Ureter (tissue), 1 donor: Measurements from ENCODE around the gene SQOR. TPM values are rescaled to one million over a fixed set of nuclear protein-coding genes. Genes with fewer than 3 reads are reported as not detected.
A peak's percentile ranks its signal among the peaks of the same experiment; 100 is the strongest.

Source experiments
- DNase-seq: peaks from one replicate; pipeline ENCODE4 v3.0.0-alpha.2; 2020; ENCODE audit warnings: low spot score
- total RNA-seq: library from RNA; stranded (reverse); gene quantifications from one replicate; pipeline ENCODE4 v1.2.4, GENCODE V29; 2023
- donor health status: DM: yes; HTN: yes; CAD: no.

The SQOR gene
- total RNA-seq: 51.6 TPM

DNA sequence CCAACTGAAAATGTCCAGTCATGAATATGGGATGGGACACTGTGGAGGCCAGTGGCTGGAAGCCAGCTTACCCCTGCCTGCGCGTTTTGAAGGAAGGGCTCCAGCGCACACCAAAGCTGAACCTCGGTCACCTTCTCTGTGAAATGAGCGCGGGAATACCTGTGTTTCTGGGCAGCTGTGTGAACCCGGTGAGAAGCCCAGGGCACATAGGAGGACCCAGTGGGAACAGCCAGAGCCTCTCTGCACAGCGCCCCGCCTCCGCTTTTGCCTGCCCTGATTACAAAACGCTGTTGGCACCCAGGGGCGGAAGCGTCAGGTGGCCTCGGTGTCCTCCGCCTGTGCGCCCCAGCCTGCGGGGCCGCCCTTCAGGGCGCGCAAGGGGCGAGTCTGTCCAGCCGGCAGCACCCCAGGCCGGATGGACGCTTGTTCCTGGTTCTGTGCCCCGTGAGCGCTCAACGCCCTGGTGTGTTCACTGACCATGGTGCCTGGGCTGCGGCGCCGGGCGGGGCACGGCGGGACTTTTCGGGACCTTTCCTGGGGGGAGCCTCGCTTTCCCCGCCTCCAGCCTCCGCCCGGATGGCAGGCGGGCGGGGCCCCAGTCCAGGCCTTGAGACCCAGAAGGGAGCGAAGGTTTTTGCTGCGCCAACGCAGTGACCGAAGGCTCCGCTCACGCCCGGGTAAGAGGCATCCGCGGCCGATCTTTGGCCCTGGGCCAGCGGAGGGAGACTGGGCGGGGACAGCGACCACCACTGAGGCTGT, at the start of gene SQOR:
Gene SQOR, plus strand, starts transcription at position 598 of the 759 bp plus-strand sequence. CDS start 23,895 bp downstream, outside the sequence.
- DNase-seq: peak; percentile 86

- no peak for DNase-seq
These were observed 49.6 kb upstream of the SQOR start for GRCh38 chr15:45585069-45585791.

DNA sequence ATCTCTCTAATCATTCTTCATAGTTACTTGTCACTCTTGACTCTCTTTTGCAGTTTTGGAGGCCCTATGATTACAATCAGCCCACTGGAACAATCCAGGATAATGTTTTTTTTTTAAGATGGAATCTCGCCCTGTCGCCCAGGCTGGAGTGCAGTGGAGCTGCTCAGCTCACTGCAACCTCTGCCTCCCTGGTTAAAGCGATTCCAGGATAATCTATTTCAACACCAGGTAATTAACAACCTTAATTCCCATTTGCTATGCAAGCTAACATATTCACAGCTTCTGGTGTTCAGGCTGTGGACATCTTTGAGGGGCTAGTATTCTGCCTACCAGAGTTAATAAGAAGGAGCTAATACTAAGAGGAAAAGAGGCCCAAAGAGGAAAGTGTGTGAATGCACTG, 48.7 kb upstream of the SQOR start:
- no peak for DNase-seq

- DNase-seq: no peak
These were observed 48.2 kb upstream of the SQOR start for GRCh38 chr15:45586601-45587094.

GRCh38 chr15:45587095-45587862, 47.5 kb upstream of the SQOR start, which contains the start of gene BLOC1S6:
BLOC1S6 (plus strand) TSS chr15:45587379; CDS start chr15:45587444, 65 bp downstream.
- peak; percentile 93 for DNase-seq

DNA sequence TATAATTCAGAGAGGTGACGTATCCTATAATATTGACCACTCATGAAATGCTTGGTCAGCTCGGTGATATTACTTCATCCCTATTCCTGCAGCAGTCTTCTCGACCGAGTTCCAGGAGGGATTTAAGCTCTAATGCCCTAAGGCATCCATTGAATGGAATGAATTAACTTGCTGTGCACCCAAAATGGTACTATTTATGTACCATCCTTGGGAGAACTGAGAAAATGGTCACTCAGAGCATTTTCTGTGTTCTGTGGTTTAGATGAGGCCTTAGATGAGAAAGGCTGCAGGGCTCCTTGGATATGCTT, 47.0 kb upstream of the SQOR start:
- no peak for DNase-seq

DNA sequence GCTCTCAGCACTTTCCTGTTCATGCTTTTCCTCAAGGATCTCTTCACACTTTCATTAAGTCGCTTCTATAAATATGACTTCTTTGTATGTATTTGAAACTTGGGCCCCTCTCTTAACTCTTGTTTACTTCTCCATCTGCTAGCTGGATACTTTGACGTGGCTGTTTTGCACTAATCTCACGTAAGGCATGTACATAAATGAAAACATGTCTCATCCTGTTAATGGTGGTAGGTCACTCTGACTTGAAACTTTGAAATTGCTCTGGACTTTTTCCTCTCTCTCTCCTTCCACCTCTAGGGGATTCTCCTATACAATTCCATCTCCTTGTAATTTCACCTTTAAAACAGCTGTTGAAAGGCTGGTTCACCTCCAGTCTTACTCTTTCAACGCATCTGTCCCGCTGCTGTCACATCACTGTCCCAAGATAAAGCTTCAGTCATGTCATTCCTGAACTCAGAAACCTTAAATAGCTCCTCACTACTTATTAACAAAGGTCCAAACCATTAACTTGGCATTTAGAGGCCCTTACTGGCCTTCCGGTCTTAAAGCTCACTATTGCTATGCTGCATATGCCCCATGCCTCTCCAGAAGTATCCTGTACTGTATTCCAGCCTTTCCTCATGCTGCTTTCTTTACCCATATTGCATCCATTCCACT, 46.5 kb upstream of the SQOR start:
- DNase-seq: no peak

GRCh38 chr15:45589256-45589655, 45.6 kb upstream of the SQOR start:
- no peak for DNase-seq

GRCh38 chr15:45594319-45594718, 40.5 kb upstream of the SQOR start:
- DNase-seq: no peak

GRCh38 chr15:45594835-45595530, 39.8 kb upstream of the SQOR start:
- no peak for DNase-seq

DNA sequence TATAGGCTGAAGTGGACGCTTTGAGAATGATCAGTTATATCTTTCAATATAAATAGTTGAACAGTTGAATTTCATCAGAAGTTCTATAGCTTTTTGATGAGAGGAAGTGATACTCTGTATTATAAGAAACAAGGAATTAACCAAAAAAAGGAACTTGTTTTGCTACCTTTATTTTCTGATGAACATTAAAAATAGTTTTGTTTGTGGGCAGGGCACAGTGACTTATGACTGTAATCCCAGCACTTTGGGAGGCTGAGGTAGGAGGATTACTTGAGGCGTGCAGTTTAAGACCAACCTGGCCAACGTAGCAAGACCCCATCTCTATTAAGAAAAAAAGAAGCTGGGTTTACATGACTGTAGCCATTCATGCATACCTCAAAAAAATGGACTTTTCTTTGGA, 30.9 kb upstream of the SQOR start:
- no peak for DNase-seq

GRCh38 chr15:45604326-45604725, 30.5 kb upstream of the SQOR start:
- no peak for DNase-seq

DNA sequence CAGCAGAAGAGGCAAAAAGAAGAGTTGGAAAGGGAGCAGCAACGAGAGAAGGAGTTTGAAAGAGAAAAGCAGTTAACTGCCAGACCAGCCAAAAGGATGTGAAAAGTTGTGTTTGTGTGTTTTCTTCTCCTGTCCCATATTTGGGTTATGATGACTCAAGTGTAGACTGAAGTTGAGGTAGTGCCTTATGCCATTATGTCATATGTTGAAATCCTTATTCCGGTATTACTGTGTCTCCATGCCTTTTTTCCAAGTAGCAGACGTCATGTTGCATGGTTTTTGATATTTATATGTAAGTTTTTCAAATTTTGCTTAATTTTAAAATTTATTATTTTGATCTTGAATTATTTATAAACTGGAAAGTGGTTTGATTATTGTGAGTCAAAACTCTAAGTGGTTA, 28.4 kb upstream of the SQOR start:
- DNase-seq: no peak

DNA sequence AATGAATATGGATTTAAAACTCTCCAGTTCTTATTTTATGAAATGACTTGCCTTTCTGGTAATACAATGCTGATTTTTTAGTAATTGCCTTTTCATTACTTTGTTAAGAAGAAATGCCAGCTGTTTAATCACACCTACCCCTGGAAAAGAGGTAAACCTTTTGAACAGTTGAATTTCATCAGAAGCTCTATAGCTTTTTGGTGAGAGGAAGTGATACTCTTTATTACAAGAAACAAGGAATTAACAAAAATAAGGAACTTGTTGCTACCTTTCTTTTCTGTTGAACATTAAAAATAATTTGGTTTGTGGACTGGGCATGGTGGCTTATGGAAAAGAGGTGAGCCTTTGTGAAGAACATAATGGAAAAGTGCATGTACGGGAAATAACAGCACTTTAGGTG, 28.0 kb upstream of the SQOR start:
- no peak for DNase-seq

DNA sequence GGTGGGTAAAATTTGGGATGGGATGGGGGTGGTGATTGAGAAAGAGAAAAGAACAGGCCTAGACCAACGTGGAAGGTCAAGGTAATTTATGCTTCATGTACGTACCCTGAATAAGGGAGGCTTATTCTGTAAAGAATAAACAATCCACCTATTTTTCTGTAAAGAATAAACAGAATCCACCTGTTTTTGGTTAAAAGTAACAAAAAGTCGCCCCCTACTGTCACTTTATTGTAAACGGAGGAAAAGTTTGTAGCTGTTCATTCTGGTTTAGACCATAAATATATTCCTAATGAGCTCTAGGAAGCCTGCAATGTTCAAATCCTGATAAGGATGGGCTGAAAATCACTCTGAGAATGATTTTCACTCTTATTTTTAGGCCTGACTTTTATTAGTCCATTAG, 23.5 kb upstream of the SQOR start:
- DNase-seq: no peak

DNA sequence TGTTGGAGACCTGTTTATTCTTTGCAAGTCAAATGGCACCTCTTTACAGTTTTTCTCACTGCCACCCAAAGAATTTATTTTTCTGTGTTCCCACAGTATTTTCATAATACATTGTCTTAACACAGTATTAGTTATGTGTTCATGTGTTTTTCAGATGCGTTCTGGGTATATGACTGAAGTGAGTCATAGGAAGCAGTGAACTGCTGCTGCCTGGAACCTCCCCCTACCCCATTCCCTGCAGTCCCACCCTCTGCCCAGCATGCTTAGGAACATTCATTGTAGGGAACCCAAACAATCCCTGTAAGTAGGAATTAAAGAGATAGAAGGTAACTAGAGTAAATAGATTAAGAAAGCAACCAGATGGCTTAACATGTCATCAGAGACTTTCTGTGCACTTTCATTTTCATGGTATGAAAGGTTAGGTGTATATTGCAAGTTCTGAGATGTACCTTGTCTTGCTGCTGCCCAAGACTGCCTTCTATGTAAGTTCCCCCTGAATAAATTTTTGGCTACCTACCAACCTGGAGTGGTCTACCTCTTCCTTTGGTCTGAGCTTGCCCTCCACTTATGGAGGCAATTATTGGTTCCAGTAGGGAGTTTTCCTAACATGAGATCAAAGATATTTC, 21.9 kb upstream of the SQOR start:
- DNase-seq: no peak

DNA sequence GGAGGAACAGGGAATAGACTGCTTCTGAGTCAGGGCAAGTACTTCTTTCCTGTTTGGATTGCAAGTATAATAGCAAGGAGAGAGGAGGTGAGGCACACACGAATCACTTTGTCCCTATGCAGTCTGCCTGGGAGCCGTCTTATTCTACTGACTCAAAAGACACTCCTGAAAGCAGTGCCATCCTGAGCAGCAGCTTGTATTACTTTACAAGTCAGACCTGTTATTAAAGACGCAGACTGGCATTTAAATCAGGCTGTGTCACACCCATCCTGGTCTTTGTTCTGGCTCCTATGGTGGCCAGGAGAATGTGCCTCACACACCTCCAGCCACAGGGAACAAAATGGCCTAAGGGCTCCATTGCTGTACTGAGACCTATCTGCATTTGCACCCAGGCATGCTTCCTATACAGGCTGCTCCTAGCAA, 17.9 kb upstream of the SQOR start:
- DNase-seq: no peak

DNA sequence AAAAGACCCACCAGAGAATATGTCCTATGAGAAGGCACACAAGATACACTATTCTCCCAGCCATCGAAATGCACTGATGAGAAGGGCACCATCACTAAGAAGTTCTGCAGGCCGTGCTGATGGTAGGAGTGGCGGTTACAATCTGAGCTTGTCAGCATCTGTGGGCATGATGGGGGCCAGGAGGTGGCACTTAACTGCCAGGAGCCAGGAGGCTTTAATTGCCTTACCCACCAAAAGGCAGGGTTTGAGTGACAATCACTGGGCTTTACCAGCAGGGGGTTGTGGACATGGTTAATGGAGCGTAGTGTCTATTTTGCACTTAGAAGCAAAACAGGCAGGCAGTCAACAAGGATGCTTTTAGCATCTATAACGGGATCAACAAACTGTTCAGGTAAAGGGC, 16.0 kb upstream of the SQOR start:
- no peak for DNase-seq

- DNase-seq: no peak
These were observed 6.7 kb upstream of the SQOR start for GRCh38 chr15:45628136-45628535.

DNA sequence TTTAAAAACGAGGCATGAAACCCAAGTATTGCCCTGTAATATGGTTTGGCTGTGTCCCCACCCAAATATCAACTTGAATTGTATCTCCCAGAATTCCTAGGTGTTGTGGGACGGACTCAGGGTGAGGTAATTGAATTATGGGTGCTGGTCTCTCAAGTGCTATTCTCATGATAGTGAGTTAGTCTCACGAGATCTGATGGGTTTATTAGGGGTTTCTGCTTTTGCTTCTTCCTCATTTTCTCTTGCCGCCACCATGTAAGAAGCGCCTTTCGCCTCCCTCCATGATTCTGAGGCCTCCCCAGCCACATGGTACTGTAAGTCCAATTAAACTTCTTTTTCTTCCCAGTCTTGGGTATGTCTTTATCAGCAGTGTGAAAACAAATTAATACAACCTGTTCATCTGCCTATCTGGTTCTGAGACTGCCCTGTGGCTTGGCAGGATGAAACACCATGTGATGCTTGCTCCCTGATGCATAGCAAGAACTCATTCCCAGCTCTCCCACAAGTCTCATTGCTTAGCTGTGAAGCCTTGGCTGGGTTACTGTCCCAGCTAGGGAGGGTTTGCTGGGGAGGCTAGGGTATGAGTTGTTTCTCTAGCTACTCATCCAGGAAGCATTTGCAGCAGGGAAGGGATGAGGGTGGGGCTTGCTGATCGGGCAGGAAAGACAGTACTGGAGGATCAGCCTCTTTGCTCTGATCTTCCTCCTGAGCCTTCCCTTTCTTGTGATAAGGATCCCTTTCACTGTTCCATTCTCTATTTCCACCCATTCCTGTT, 3.7 kb upstream of the SQOR start:
- no peak for DNase-seq
